Nephron (organoid): ENCODE results near the gene GPRASP2.
"Not testable (repeated sequence)": the region's sequence is repeated elsewhere in the genome, so short reads cannot be mapped to it uniquely, and the experiment has no call there.

ENCODE experiments used
- H3K27ac Mint-ChIP-seq, 3 experiments: 2 replicates each; pipeline ENCODE4 v1.8.0; 2020; ENCODE audit warnings: mixed read lengths in 3 of 3, mild to moderate bottlenecking in 2 of 3, moderate library complexity in 1 of 3
- H3K27me3 Mint-ChIP-seq: 2 replicates; pipeline ENCODE4 v1.8.0; 2021; ENCODE audit warnings: low read depth, mild to moderate bottlenecking, moderate library complexity, mixed read lengths
- H3K36me3 Mint-ChIP-seq: 2 replicates; pipeline ENCODE4 v1.8.0; 2020; ENCODE audit warnings: low read depth, mixed read lengths
- H3K4me1 Mint-ChIP-seq: 2 replicates; pipeline ENCODE4 v1.8.0; 2020; ENCODE audit warnings: mixed read lengths
- H3K4me3 Mint-ChIP-seq, 3 experiments: 2 replicates each; pipeline ENCODE4 v1.8.0; 2020; ENCODE audit warnings: mild to moderate bottlenecking in 3 of 3, mixed read lengths in 3 of 3, moderate library complexity in 2 of 3
- H3K9me3 Mint-ChIP-seq: 2 replicates; pipeline ENCODE4 v1.8.0; 2020; ENCODE audit warnings: mixed read lengths
- TF ChIP-seq, protein P1 (sequence below), 3 experiments: fragments of 200-600 bp; sonication (generic); IDR thresholded peaks; one replicate each; pipeline ENCODE4 v1.5.0; 2021; ENCODE audit warnings: antibody characterized with exemption in 3 of 3; ENCODE audit not compliant: unreplicated experiment in 3 of 3

GPRASP2 gene

DNA sequence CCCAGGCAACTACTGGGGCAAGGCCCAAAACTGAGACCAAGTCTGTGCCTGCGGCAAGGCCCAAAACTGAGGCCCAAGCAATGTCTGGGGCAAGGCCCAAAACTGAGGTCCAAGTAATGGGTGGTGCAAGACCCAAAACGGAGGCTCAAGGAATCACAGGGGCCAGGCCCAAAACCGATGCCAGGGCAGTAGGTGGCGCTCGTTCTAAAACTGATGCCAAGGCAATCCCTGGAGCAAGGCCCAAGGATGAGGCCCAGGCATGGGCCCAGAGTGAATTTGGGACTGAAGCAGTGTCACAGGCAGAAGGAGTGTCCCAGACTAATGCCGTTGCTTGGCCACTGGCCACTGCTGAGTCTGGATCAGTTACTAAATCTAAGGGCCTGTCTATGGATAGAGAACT lies 2.7 kb downstream of the GPRASP2 start:
- Mint-ChIP-seq H3K27me3 (no peaks in the 10 kb centered on the region), H3K4me1 (peaks cover 7% of the 10 kb centered on the region), H3K4me3 (no peak overlapping the region), H3K27ac (no peak overlapping the region), H3K36me3 (peaks cover 17% of the 10 kb centered on the region), H3K9me3 (peaks cover 15% of the 10 kb centered on the region)
- TF ChIP-seq, protein P1, sequence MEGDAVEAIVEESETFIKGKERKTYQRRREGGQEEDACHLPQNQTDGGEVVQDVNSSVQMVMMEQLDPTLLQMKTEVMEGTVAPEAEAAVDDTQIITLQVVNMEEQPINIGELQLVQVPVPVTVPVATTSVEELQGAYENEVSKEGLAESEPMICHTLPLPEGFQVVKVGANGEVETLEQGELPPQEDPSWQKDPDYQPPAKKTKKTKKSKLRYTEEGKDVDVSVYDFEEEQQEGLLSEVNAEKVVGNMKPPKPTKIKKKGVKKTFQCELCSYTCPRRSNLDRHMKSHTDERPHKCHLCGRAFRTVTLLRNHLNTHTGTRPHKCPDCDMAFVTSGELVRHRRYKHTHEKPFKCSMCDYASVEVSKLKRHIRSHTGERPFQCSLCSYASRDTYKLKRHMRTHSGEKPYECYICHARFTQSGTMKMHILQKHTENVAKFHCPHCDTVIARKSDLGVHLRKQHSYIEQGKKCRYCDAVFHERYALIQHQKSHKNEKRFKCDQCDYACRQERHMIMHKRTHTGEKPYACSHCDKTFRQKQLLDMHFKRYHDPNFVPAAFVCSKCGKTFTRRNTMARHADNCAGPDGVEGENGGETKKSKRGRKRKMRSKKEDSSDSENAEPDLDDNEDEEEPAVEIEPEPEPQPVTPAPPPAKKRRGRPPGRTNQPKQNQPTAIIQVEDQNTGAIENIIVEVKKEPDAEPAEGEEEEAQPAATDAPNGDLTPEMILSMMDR (IDR thresholded peaks at IDR 0.05; ENCODE audit: unreplicated experiment in 3 of 3): no peak

DNA sequence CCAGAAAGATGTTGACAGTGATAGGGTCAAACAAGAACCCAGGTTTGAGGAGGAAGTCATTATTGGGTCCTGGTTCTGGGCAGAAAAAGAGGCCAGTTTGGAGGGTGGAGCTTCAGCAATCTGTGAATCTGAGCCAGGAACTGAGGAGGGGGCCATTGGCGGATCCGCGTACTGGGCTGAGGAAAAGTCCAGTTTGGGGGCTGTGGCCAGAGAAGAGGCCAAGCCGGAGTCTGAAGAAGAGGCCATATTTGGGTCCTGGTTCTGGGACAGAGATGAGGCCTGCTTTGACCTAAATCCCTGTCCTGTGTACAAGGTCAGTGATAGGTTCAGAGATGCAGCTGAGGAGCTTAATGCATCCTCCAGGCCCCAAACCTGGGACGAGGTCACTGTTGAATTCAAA lies 3.7 kb downstream of the GPRASP2 start:
- no peaks in the 10 kb centered on the region for H3K27me3 Mint-ChIP-seq
- peaks cover 7% of the 10 kb centered on the region for H3K4me1 Mint-ChIP-seq
- no peak overlapping the region for H3K27ac Mint-ChIP-seq
- no peak overlapping the region for H3K4me3 Mint-ChIP-seq
- H3K36me3 Mint-ChIP-seq: peaks cover 21% of the 10 kb centered on the region
- TF ChIP-seq, protein P1 (IDR thresholded peaks at IDR 0.05; ENCODE audit: unreplicated experiment in 3 of 3): no peak
- H3K9me3 Mint-ChIP-seq: peaks cover 14% of the 10 kb centered on the region

DNA sequence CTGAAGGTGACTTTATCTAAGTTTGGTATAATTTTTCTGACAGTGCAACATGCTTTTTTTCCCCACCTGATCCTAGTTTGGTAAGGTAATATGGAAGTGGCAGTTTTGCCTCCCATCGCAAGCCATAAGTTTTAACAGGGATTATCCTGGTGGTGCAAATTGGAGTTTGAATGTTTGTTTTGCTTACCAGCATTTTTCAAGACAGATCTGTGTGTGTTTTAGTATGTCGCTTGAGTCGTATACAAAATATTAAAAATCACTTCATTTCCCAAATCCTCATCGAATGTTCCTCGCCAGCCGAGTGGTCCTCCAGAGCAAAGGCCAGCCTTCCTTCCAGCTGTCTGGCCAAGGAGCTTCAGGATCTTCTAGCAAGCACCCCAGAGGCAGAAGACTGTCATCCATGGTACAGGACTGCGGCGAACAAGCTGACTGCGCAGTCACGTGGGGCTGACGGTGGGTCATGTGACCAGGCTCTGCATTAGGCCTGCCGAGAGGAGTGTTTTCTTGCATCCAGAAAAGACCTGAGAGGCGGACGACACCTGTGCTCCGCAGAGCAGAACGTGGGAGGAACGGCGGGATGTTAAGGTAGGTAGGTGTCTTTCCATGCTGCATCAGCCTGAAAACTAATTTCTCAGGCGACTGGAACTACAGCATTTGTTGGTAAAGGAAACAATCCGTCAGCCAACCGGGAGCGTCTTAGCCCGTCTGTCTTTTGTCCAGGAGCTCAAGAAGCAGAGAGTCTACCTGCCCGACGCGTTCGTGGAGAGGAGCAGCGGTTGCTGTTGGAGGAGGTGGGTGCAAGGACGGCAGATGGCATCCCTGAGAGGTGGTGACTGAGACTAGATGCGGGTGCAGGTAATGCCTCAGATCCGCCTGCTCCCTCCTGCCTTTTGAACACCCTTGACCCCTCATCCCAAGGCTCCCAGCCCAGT lies 8.3 kb downstream of the GPRASP2 start, which contains the start of gene GPRASP3:
Gene GPRASP3 (plus strand): TSS at position 507 of the 932 bp plus-strand sequence. CDS start 28,253 bp downstream, outside the sequence.
- Mint-ChIP-seq H3K27ac (no peak within 1 kb of the TSS), H3K9me3 (peaks cover 2% of the 10 kb centered on the region), H3K36me3 (peaks cover 12% of the 10 kb centered on the region), H3K27me3 (no peaks in the 10 kb centered on the region), H3K4me1 (no peaks in the 10 kb centered on the region), H3K4me3 (peak within 1 kb of the TSS in 2 of 3 experiments; percentile 29 to 58)
- TF ChIP-seq, protein P1 (IDR thresholded peaks at IDR 0.05; ENCODE audit: unreplicated experiment in 3 of 3): no peak

DNA sequence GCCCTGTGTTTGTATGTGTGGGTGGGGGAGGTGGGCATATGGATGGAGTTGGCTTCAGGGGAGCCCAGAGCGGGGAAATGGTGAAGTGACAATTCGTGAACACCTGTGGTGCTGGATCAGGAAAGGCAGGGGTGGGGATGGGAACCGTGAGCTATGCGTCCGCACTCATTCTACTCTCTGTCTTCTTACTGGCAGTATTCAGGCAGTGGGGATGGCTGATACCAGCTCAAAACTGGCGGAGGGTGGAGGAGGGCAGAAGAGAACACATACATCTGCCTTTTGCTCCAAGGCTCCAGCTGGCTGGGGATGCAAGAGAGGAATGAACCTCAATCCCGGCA lies 8.9 kb downstream of the GPRASP2 start:
- H3K27me3 Mint-ChIP-seq, H3K9me3 Mint-ChIP-seq, H3K4me1 Mint-ChIP-seq, H3K4me3 Mint-ChIP-seq, H3K36me3 Mint-ChIP-seq, H3K27ac Mint-ChIP-seq: not testable (repeated sequence)

DNA sequence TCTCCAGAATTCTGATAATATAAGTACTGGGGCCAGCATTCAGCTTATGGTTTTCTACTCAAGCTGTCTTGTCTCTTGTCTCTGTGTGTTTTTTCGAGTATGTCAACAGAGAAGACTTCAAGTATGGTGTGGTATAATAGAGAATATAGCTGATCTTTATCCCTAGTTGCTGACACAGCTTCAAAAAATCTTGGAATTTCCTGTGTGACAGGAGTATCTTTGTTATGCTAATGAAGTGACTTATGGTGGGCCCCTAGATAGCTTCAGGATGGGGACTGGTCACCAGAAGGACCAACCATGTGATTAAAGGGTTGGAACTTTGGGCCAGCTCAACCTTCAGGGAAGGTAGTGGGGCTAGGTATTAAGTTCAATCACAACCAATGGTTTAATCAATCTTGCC lies 11.2 kb downstream of the GPRASP2 start:
- peaks cover 2% of the 10 kb centered on the region for H3K9me3 Mint-ChIP-seq
- no peak overlapping the region for H3K4me3 Mint-ChIP-seq
- H3K27me3 Mint-ChIP-seq: no peaks in the 10 kb centered on the region

DNA sequence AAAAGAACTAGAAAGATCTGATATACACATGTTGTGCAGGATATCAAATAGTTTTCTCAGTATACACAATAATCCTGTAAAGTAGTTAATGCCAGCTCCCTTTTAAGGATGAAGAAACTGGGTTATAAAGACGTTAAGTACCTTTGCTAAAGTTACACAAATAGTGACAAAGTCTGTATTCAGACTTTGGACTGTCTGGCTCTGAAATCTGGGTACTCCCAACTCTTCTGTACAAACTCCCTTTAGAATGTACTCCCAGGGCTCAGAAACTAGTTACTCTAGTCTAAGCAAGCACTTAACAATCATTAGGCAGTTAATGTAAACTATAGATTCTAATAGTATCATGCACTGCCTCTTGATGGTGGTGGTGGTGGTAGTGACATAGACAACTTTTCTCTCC lies 15.5 kb downstream of the GPRASP2 start:
- Mint-ChIP-seq H3K4me1 (no peaks in the 10 kb centered on the region), H3K27me3 (no peaks in the 10 kb centered on the region), H3K9me3 (peaks cover 5% of the 10 kb centered on the region), H3K27ac (no peak overlapping the region), H3K4me3 (no peak overlapping the region), H3K36me3 (peaks cover 8% of the 10 kb centered on the region)
- TF ChIP-seq, protein P1 (IDR thresholded peaks at IDR 0.05; ENCODE audit: unreplicated experiment in 3 of 3): no peak

More for the DNA sequence above, 11.2 kb downstream of the GPRASP2 start:
- TF ChIP-seq, protein P1 (IDR thresholded peaks at IDR 0.05; ENCODE audit: unreplicated experiment in 3 of 3): no peak
- H3K36me3 Mint-ChIP-seq: peaks cover 11% of the 10 kb centered on the region
- no peaks in the 10 kb centered on the region for H3K4me1 Mint-ChIP-seq
- H3K27ac Mint-ChIP-seq: no peak overlapping the region
